H9 (cell line): ENCODE data around the gene TSSK2. TPM values are rescaled to one million over a fixed set of nuclear protein-coding genes. Genes with fewer than 3 reads are reported as not detected.

Source experiments
- DNase-seq: peaks from one replicate; pipeline ENCODE4 v3.0.0-alpha.2; 2017
- H2AFZ ChIP-seq: one replicate; pipeline ENCODE4 v1.6.1; 2013; ENCODE audit warnings: mild to moderate bottlenecking, low read length, control low read depth, moderate library complexity
- H2AK5ac ChIP-seq: 2 replicates; pipeline ENCODE4 v1.6.1; 2013; ENCODE audit warnings: low read length, control low read depth, mixed read lengths; ENCODE audit not compliant: insufficient read length
- H2BK120ac ChIP-seq: one replicate; pipeline ENCODE4 v1.6.1; 2013; ENCODE audit warnings: low read depth, mild to moderate bottlenecking, low read length, control low read depth, inconsistent platforms; ENCODE audit not compliant: poor library complexity, severe bottlenecking
- H2BK12ac ChIP-seq: 2 replicates; pipeline ENCODE4 v1.6.1; 2013; ENCODE audit warnings: low read length, control low read depth, mixed read lengths, low read depth; ENCODE audit not compliant: insufficient read length
- H2BK15ac ChIP-seq: 2 replicates; pipeline ENCODE4 v1.6.1; 2013; ENCODE audit warnings: low read depth, low read length, control low read depth
- H2BK20ac ChIP-seq: one replicate; pipeline ENCODE4 v1.6.1; 2013; ENCODE audit warnings: low read depth, mild to moderate bottlenecking, low read length, control low read depth, inconsistent platforms; ENCODE audit not compliant: poor library complexity, severe bottlenecking
- H2BK5ac ChIP-seq: 2 replicates; pipeline ENCODE4 v1.6.1; 2013; ENCODE audit warnings: low read length, control low read depth, mixed read lengths; ENCODE audit not compliant: insufficient read length
- H3K14ac ChIP-seq: 2 replicates; pipeline ENCODE4 v1.6.1; 2013; ENCODE audit warnings: low read length, control low read depth; ENCODE audit not compliant: insufficient read depth
- H3K18ac ChIP-seq: 2 replicates; pipeline ENCODE4 v1.6.1; 2013; ENCODE audit warnings: low read depth, mild to moderate bottlenecking, mixed read lengths, low read length, control low read depth; ENCODE audit not compliant: insufficient read length
- H3K23ac ChIP-seq: 2 replicates; pipeline ENCODE4 v1.6.1; 2013; ENCODE audit warnings: low read length, control low read depth, mixed read lengths, low read depth; ENCODE audit not compliant: insufficient read length
- H3K23me2 ChIP-seq: 2 replicates; pipeline ENCODE4 v1.6.1; 2013; ENCODE audit warnings: low read depth, mild to moderate bottlenecking, mixed read lengths, low read length, control low read depth; ENCODE audit not compliant: insufficient read length, poor library complexity, severe bottlenecking
- H3K27ac ChIP-seq: 2 replicates; pipeline ENCODE4 v1.5.1; 2013; ENCODE audit warnings: low read length, control low read depth, mixed read lengths, low read depth; ENCODE audit not compliant: insufficient read length
- H3K27me3 ChIP-seq: 2 replicates; pipeline ENCODE4 v1.6.1; 2013; ENCODE audit warnings: low read length, control low read depth, inconsistent platforms; ENCODE audit not compliant: insufficient read depth
- H3K4ac ChIP-seq: 2 replicates; pipeline ENCODE4 v1.6.1; 2013; ENCODE audit warnings: low read depth, mild to moderate bottlenecking, control low read depth, inconsistent platforms, low read length, moderate library complexity
- H3K4me1 ChIP-seq: 2 replicates; pipeline ENCODE4 v1.6.1; 2013; ENCODE audit warnings: low read length, control low read depth, inconsistent platforms; ENCODE audit not compliant: insufficient read depth
- H3K4me2 ChIP-seq: 2 replicates; pipeline ENCODE4 v1.6.1; 2013; ENCODE audit warnings: low read length, control low read depth, mixed read lengths; ENCODE audit not compliant: insufficient read length, insufficient read depth
- H3K56ac ChIP-seq: 2 replicates; pipeline ENCODE4 v1.6.1; 2013; ENCODE audit warnings: low read depth, mild to moderate bottlenecking, mixed read lengths, low read length, control low read depth; ENCODE audit not compliant: insufficient read length
- H3K79me1 ChIP-seq: 2 replicates; pipeline ENCODE4 v1.6.1; 2013; ENCODE audit warnings: low read depth, mild to moderate bottlenecking, moderate library complexity, low read length, control low read depth, inconsistent platforms; ENCODE audit not compliant: insufficient read depth, poor library complexity, severe bottlenecking
- H3K79me2 ChIP-seq: 2 replicates; pipeline ENCODE4 v1.6.1; 2013; ENCODE audit warnings: low read length, control low read depth, inconsistent platforms; ENCODE audit not compliant: insufficient read depth
- H3K9ac ChIP-seq: 2 replicates; pipeline ENCODE4 v1.6.1; 2013; ENCODE audit warnings: low read length, control low read depth, mixed read lengths; ENCODE audit not compliant: insufficient read length; ENCODE audit errors: extremely low read depth
- H3K9me3 ChIP-seq: one replicate; pipeline ENCODE4 v1.6.1; 2013; ENCODE audit warnings: low read depth, low read length, inconsistent platforms; ENCODE audit not compliant: control insufficient read depth
- H3T11ph ChIP-seq: one replicate; pipeline ENCODE4 v1.6.1; 2013; ENCODE audit warnings: mild to moderate bottlenecking, low read length, control low read depth, inconsistent platforms
- H4K20me1 ChIP-seq: one replicate; pipeline ENCODE4 v1.6.1; 2013; ENCODE audit not compliant: control insufficient read depth, insufficient read length, insufficient read depth
- H4K5ac ChIP-seq: 2 replicates; pipeline ENCODE4 v1.6.1; 2013; ENCODE audit warnings: low read depth, mild to moderate bottlenecking, mixed read lengths, low read length, control low read depth; ENCODE audit not compliant: insufficient read length
- H4K8ac ChIP-seq: replicated peaks from 2 replicates; pipeline ENCODE4 v1.6.1; 2013; ENCODE audit warnings: low read length, control low read depth, mixed read lengths, low read depth; ENCODE audit not compliant: insufficient read length
- H4K91ac ChIP-seq: 2 replicates; pipeline ENCODE4 v1.6.1; 2013; ENCODE audit warnings: low read depth, mild to moderate bottlenecking, moderate library complexity, mixed read lengths, low read length, control low read depth; ENCODE audit not compliant: insufficient read length
- H3K27ac Mint-ChIP-seq, 3 experiments: 2 replicates in 2 of 3; 3 replicates in 1 of 3; pipeline ENCODE4 v1.8.0; 2020 to 2021; ENCODE audit warnings: mixed read lengths in 3 of 3, mild to moderate bottlenecking in 1 of 3, moderate library complexity in 1 of 3
- H3K27me3 Mint-ChIP-seq: 2 replicates; pipeline ENCODE4 v1.8.0; 2021; ENCODE audit warnings: low read depth, mild to moderate bottlenecking, moderate library complexity, mixed read lengths
- H3K36me3 Mint-ChIP-seq, 3 experiments: 2 replicates in 2 of 3; 3 replicates in 1 of 3; pipeline ENCODE4 v1.8.0; 2020 to 2021; ENCODE audit warnings: low read depth in 3 of 3, mixed read lengths in 3 of 3; ENCODE audit not compliant: insufficient read depth in 1 of 3
- H3K4me1 Mint-ChIP-seq, 2 experiments: 2 replicates each; pipeline ENCODE4 v1.8.0; 2020; ENCODE audit warnings: mixed read lengths in 2 of 2
- H3K4me3 Mint-ChIP-seq, 2 experiments: 2 replicates in 1 of 2; 3 replicates in 1 of 2; pipeline ENCODE4 v1.8.0; 2020 to 2021; ENCODE audit warnings: mild to moderate bottlenecking in 2 of 2, mixed read lengths in 2 of 2, moderate library complexity in 1 of 2
- H3K9me3 Mint-ChIP-seq, 2 experiments: 2 replicates in 1 of 2; 3 replicates in 1 of 2; pipeline ENCODE4 v1.8.0; 2020; ENCODE audit warnings: mild to moderate bottlenecking in 2 of 2, mixed read lengths in 2 of 2, moderate library complexity in 1 of 2
- WGBS: extraction: QIAGEN DNeasy Blood & Tissue Kit; methylation state at CpG from one replicate; pipeline ENCODE4 v1.1.7; 2013; ENCODE audit warnings: missing lambda C conversion rate, low lambda C conversion rate, mixed read lengths; ENCODE audit not compliant: insufficient read length; ENCODE audit errors: extremely low coverage; 5-methylcytosine and 5-hydroxymethylcytosine counted together
- total RNA-seq: library from RNA; stranded (reverse); gene quantifications from 2 replicates; pipeline ENCODE4 v1.2.1, GENCODE V29; 2021
- TF ChIP-seq, protein P1 (sequence below): fragments of 200-600 bp; sonication (generic); conservative IDR thresholded peaks from 3 replicates; pipeline ENCODE4 v1.8.0; 2021; ENCODE audit warnings: antibody characterized with exemption, mild to moderate bottlenecking

TSSK2 gene
- total RNA-seq, 1 experiment from 2014 or later = not detected

DNA sequence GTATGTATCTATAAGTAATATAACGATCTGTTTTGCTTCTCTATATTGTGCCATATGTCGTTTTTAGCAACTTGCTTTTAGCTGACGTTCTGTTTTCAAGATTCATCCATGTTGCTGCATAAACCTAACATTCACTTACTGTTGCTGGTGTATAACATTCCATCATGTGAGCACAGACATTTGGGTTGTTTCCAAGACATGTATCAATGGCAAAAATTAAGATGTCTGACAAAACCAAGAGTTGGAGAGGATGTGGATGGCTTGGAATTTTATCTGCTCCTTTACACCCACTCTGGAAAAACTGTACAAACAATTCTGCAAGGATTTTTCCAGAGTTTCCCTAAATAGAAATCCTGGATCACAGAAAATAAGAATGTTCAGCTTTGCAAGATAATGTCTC is 49.8 kb upstream of the TSSK2 start:
- Histone ChIP-seq H3T11ph (no peak overlapping the region), H2AFZ (no peak overlapping the region), H3K79me1 (no peaks in the 10 kb centered on the region), H4K20me1 (no peaks in the 10 kb centered on the region), H4K91ac (no peak overlapping the region), H3K79me2 (no peaks in the 10 kb centered on the region), H3K23me2 (no peaks in the 10 kb centered on the region), H3K9me3 (no peaks in the 10 kb centered on the region), H3K4ac (no peak overlapping the region), H2BK120ac (no peak overlapping the region), H3K4me2 (no peak overlapping the region), H3K27me3 (no peaks in the 10 kb centered on the region), H4K8ac (no peak overlapping the region), H2AK5ac (no peak overlapping the region), H3K14ac (no peak overlapping the region), H3K4me1 (peaks cover 3% of the 10 kb centered on the region; the same call in 1 of the 2 replicates), H4K5ac (no peak overlapping the region), H3K23ac (no peak overlapping the region), H3K56ac (no peak overlapping the region), H3K18ac (no peak overlapping the region), H2BK15ac (no peak overlapping the region), H2BK12ac (no peak overlapping the region), H2BK20ac (no peak overlapping the region), H2BK5ac (no peak overlapping the region), H3K27ac (no peak overlapping the region), H3K9ac (no peak overlapping the region)
- Mint-ChIP-seq H3K9me3 (peaks cover 4 to 7% of the 10 kb centered on the region in 2 experiments; a peak in 4 of 5 replicates), H3K36me3 (peaks cover 17 to 33% (median 22%) of the 10 kb centered on the region in 3 experiments), H3K27ac (no peak overlapping the region), H3K27me3 (no peaks in the 10 kb centered on the region), H3K4me3 (no peak overlapping the region), H3K4me1 (peaks cover 7 to 9% of the 10 kb centered on the region in 2 experiments)
- no peak for DNase-seq
- WGBS = no CpG with 5 or more reads among the region's 3 CpGs
- TF ChIP-seq, protein P1, sequence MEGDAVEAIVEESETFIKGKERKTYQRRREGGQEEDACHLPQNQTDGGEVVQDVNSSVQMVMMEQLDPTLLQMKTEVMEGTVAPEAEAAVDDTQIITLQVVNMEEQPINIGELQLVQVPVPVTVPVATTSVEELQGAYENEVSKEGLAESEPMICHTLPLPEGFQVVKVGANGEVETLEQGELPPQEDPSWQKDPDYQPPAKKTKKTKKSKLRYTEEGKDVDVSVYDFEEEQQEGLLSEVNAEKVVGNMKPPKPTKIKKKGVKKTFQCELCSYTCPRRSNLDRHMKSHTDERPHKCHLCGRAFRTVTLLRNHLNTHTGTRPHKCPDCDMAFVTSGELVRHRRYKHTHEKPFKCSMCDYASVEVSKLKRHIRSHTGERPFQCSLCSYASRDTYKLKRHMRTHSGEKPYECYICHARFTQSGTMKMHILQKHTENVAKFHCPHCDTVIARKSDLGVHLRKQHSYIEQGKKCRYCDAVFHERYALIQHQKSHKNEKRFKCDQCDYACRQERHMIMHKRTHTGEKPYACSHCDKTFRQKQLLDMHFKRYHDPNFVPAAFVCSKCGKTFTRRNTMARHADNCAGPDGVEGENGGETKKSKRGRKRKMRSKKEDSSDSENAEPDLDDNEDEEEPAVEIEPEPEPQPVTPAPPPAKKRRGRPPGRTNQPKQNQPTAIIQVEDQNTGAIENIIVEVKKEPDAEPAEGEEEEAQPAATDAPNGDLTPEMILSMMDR = no peak
